Stimulated activated CD8-positive, alpha-beta memory T cell treated with anti-CD3 and anti-CD28 coated beads, Interleukin-2, amount 100 ng/mL, for 48 hours (primary cell): ENCODE data around the gene MCM3AP.
"Not testable (repeated sequence)": the region's sequence is repeated elsewhere in the genome, so short reads cannot be mapped to it uniquely, and the experiment has no call there.

Experiments used
- DNase-seq, 2 donors: peaks; one replicate each; pipeline ENCODE4 v3.0.0-alpha.2; 2020; ENCODE audit warnings: low read depth in 2 of 2

MCM3AP gene

GRCh38 chr21:46243960-46244361 is 41.5 kb downstream of the MCM3AP start:
- DNase-seq: no peak

GRCh38 chr21:46243325-46243724 is 42.1 kb downstream of the MCM3AP start:
- no peak for DNase-seq

GRCh38 chr21:46241577-46241976 is 43.8 kb downstream of the MCM3AP start:
- not testable (repeated sequence) for DNase-seq

GRCh38 chr21:46239817-46240325 is 45.5 kb downstream of the MCM3AP start:
- no peak for DNase-seq

DNA sequence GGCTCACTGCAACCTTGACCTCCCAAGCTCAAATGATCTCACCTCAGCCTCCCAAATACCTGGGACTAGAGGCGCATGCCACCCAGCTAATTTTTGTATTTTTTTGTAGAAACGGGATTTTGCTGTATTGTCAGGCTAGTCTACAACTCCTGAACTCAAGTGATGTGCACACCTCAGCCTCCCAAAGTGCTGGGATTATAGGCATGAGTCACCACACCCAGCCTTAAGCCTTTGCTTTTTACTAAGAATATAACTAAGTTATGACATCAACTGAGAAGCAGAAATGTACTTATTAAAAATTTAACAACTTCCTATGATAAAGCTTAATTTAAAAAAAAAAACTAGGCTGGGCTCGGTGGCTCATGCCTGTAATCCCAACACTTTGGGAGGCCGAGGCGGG is 47.9 kb downstream of the MCM3AP start:
- DNase-seq: no peak

DNA sequence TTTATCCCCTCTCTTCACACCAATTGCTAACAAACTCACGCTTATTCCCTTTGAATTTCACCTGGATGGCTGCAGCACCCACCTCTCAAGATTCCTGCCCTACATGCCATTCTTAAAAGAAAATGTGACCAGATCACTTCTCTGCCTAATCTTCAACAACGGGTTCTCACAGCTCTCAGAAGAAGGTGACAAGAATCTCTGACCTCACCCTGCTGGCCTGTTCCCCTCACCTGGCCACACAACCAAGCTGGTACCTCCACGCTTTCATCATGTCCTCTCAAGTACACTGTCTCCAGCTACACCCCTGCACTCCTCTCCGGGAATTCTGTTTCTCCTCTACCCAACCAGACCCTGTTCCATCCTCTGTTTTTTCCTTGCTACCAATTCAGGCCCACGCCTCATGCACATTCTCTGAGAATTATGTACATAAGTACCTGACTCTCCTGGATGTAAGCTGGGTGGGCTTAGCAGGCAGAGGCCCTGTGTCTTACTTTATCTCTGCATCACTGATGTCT is 50.9 kb downstream of the MCM3AP start:
- DNase-seq: no peak

- DNase-seq: no peak
Measured at GRCh38 chr21:46229923-46230260, 55.5 kb downstream of the MCM3AP start.

GRCh38 chr21:46229133-46229922 is 56.1 kb downstream of the MCM3AP start:
- DNase-seq: no peak

DNA sequence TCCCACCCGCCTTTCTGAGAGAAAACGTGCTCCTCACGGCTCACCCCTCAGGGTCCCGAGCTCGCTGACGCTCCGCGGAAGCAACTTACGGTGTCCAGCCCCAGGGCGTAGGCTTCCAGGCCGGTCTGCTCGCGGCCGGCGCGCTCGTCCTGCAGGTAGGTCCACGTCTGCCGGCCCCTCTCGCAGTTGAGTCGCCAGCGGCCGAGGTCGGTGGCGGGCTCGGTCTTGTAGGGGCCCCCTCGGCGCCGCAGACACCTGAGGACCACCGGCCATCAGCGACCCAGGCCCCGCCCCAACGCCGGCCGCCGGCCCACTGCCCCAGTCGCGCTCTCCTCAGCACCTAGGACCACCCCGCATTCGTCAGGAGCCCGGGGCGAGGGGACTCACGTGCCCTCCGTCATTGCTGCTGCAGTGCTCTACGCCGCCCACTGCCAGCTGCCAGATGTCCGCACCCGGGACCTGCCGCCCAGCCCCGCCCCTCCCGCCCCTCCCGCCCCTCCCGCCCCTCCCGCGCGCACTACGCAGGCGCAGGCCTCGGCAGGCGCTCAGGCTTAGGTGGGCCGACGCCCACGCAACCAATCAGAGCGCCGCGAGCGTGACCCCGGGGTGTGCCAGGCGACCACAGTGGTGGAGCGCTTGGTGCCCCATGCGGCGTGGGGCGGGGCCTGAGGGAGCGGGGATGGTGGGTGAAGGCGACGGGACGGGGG is 56.9 kb downstream of the MCM3AP start, which contains the start of gene LSS:
TSS of gene LSS (minus strand) at position 430 of the 707 bp plus-strand sequence. CDS start at position 401, 29 bp downstream.
- peak; percentile 96 to 97 for DNase-seq

- no peak for DNase-seq
Measured at GRCh38 chr21:46227811-46228344, 57.5 kb downstream of the MCM3AP start.

DNA sequence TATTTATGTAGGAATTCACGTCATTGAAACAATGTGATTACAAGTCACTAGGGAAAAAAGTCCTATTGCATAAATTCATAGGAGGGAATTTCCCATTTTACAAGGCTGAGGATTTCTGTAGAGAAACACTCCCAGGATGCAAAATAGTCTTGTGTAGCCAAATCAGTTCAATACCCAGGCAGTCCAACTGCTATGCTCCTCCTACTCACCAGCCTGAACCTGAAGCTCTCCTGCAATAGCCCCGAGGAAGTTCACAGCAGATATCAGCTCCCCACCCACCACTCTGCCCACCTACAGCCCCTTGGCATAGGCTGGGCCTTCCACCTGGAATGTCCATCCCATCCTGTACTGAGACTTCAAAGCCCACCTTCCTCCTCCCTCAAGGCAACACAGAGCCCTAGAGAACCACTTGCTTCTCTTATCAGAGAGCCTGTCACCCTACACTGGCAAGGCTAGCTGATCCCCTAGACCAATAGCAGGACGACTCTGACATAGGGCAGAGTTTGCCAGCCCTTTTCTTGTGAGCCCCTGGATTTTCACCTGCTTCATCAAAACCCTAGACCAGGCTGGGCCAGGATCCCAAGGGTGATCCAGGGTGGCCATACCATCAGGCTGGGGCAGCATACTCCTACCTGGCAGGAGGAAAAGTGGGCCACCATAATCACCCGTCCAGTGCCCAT is 58.4 kb downstream of the MCM3AP start:
- no peak for DNase-seq

DNA sequence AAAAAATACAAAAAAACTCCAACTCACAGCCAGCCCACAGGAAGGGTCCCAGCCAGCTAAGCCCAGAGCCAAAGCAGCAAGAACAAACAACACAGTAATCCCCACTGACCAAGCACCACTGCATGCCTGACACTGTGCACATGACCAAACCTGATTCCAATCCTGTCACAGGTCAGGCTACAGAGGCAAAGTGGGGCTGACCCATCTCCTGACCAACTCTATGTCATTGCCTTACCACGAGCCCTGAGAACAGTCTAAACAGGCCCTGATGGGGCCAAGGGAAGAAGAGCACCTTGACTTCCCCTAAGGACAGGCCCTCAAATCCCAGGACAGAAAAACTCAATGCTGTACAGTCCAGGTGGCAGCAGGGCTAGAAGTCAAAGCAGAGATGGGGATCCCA is 59.3 kb downstream of the MCM3AP start:
- DNase-seq: no peak

DNA sequence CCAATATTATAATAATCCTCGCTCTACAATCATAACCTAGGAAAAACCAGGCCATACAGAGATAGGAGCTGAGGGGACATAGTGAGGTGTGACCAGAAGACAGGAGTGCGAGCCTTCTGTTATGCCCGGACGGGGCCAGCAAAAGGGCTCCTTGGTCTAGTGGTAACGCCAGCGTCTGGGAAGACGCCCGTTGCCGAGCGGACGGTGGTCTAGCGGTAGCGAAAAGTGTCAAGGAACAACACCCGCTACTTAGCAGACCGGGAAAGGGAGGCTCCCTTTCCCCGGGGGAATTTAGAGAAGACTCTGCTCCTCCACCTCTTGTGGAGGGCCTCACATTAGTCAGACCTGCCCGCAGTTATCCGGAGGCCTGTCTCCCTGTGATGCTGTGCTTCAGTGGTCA is 61.8 kb downstream of the MCM3AP start:
- DNase-seq: not testable (repeated sequence)

- no peak for DNase-seq
Measured at GRCh38 chr21:46223217-46223616, 62.2 kb downstream of the MCM3AP start.

DNA sequence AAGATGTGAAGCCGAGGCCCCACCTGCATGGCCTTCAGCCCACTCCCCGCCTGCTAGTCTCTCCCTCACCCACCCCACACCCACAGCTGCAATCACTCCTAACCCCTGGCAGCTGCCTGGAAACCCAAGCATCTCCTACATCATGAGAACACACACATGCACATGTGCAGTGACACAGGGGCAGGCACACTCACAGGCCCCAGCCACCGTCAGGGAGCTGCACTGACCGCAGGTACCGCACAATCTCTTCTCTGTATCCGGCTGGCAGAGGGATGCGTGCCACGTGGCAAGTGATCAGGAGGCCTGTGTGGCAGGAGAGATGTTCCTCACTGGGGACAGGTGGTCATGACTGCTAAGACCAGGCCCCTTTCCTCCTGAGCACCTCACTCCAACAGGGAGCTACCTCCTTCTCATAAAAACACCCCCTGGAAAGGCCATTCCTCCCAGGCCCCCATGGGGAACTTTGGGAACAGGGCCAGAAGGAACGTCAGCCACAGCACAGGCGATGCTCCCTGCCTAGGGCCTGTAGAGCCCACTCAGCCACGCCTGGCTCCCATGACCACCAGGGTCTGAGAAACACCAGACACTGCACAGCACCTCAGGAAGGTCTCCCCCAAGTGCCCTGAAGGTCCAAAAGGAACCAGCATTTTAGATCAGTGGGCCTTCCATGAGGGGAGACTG is 62.8 kb downstream of the MCM3AP start:
- no peak for DNase-seq

DNA sequence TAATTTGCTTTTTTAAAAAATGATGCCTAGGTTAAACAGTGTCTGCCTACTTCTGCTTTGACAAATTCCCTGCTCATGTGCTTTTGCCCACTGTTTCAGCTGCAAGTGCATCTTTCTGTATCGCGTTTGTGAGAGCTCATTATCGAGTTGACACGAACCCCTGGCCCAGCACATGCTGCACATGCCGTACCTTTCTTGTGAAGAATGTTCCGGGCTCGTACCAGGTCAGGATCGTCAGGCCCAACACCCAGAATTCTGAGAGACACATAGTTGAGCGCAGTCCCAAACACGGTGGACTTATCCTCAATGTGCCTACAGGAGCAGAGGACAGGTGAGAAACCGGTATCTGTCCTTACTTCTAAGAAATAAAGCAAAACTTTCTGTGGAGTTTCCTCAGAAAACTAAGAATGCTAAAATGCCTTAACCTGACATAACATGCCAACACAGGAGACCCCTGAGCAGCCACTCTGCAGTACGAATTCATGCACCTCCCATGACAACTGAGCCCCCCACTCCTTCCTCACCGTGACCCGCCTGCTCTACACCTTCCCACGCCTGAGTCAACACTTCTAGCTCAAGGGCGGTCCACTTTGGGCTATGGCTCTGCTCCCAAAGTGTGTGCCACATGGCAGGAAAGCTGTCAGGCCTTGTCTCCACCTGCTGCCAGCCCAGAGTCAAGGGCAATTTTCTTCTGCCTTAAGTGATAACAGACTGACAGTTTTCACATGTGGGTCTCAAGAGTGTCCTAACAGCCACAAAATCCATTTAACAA is 63.6 kb downstream of the MCM3AP start:
- no peak for DNase-seq

GRCh38 chr21:46220847-46221246 is 64.6 kb downstream of the MCM3AP start:
- DNase-seq: no peak

DNA sequence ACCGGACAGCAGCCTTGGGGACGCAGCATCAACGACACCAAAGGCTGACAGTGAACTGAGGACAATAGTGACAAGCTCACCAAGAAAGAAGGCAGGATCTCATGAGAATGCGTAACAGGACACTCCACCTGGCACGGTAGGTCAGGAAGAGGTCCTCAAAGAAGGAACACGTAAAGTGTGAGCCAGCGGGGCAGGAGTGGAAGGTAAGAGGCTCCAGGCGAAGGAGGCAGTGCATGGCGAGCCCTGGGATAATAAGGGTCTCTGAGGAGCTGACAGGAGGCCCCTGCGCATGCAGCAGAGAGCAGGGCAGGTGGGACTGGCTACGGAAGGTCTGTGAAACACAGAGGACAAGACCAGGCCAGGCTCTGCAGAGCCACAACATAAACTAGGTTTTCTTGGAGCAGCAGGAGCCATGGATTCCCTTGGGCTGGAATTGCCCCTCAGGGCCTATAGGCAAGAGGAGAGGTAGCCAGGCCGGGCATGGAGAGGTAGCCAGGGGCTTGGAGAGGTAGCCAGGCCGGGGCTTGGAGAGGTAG is 65.1 kb downstream of the MCM3AP start:
- DNase-seq: no peak

GRCh38 chr21:46219591-46220239 is 65.7 kb downstream of the MCM3AP start:
- no peak for DNase-seq
